SK-N-SH (cell line): ENCODE results near the gene SMIM44. TPM values are rescaled to one million over a fixed set of nuclear protein-coding genes. Genes with fewer than 3 reads are reported as not detected.
A peak's percentile ranks its signal among the peaks of the same experiment; 100 is the strongest.

Source experiments
- CTCF ChIA-PET: fragments of 300-600, 350-600 bp; formaldehyde crosslinking; extraction: SDS; loops from one replicate; lab custom pipeline; 2021; lab: Yijun Ruan, JAX
- POLR2A ChIA-PET: fragments of 350-600 bp; sonication (Branson Sonifier 250); formaldehyde crosslinking; extraction: SDS; loops from one replicate; lab custom pipeline; 2020; ENCODE audit warnings: antibody characterized with exemption, inconsistent platforms; lab: Yijun Ruan, JAX
- DNase-seq: peaks from one replicate; pipeline ENCODE4 v3.0.0; 2012
- H2AFZ ChIP-seq: fragments of 200-600 bp; sonication (generic); 2 replicates; pipeline ENCODE4 v1.8.1; 2016; ENCODE audit warnings: antibody characterized with exemption, mild to moderate bottlenecking, low read depth
- H3F3A ChIP-seq: fragments of 200-600 bp; sonication (generic); replicated peaks from 2 replicates; pipeline ENCODE3; 2016; ENCODE audit warnings: antibody characterized with exemption, mild to moderate bottlenecking; ENCODE audit not compliant: insufficient read depth
- H3K27ac ChIP-seq, 2 experiments: fragments of 200-500 bp in 1 of 2; fragments of 200-600 bp in 1 of 2; sonication (Bioruptor generic) in 1 of 2; sonication (generic), shearing (Covaris generic) in 1 of 2; 2 replicates each; pipeline versions ENCODE4 v1.5.1 to v1.6.1; 2014 to 2016; ENCODE audit warnings: low read depth in 2 of 2, inconsistent platforms in 1 of 2, low read length in 1 of 2, mild to moderate bottlenecking in 1 of 2, mixed read lengths in 1 of 2
- H3K27me3 ChIP-seq: fragments of 200-600 bp; sonication (generic), shearing (Covaris generic); 2 replicates; pipeline ENCODE4 v1.6.1; 2016; ENCODE audit warnings: mixed run types; ENCODE audit not compliant: insufficient read depth
- H3K36me3 ChIP-seq, 2 experiments: fragments of 200-500 bp in 1 of 2; fragments of 200-600 bp in 1 of 2; sonication (Bioruptor generic) in 1 of 2; sonication (generic) in 1 of 2; replicated peaks in 1 of 2; 2 replicates each; pipeline versions ENCODE3 to v1.5.1; 2014 to 2016; ENCODE audit warnings: low read length in 1 of 2, mild to moderate bottlenecking in 1 of 2; ENCODE audit not compliant: insufficient read depth in 2 of 2, control insufficient read depth in 1 of 2
- H3K4me1 ChIP-seq, 2 experiments: fragments of 200-500 bp in 1 of 2; fragments of 200-600 bp in 1 of 2; sonication (Bioruptor generic) in 1 of 2; sonication (generic), shearing (Covaris generic) in 1 of 2; 2 replicates each; pipeline versions ENCODE4 v1.5.1 to v1.6.1; 2014 to 2016; ENCODE audit warnings: low read depth in 1 of 2, low read length in 1 of 2, mixed run types in 1 of 2; ENCODE audit not compliant: insufficient read depth in 2 of 2, control insufficient read depth in 1 of 2
- H3K4me2 ChIP-seq: fragments of 200-600 bp; sonication (generic), shearing (Covaris generic); 2 replicates; pipeline ENCODE4 v1.6.1; 2017; ENCODE audit warnings: mixed run types
- H3K4me3 ChIP-seq, 2 experiments: fragments of 200-500 bp in 1 of 2; fragments of 200-600 bp in 1 of 2; sonication (Bioruptor generic) in 1 of 2; sonication (generic), shearing (Covaris generic) in 1 of 2; 2 replicates each; pipeline versions ENCODE4 v1.5.1 to v1.8.1; 2014 to 2016; ENCODE audit warnings: low read depth in 2 of 2, inconsistent platforms in 1 of 2, low read length in 1 of 2, mild to moderate bottlenecking in 1 of 2, mixed read lengths in 1 of 2, moderate library complexity in 1 of 2
- H3K79me2 ChIP-seq: fragments of 200-600 bp; sonication (generic); 2 replicates; pipeline ENCODE4 v1.8.1; 2017; ENCODE audit warnings: mild to moderate bottlenecking; ENCODE audit not compliant: insufficient read depth
- H3K9ac ChIP-seq: fragments of 200-600 bp; sonication (generic); 2 replicates; pipeline ENCODE4 v1.6.1; 2017; ENCODE audit warnings: mixed run types
- H3K9me2 ChIP-seq: fragments of 200-600 bp; sonication (generic); 2 replicates; pipeline ENCODE4 v1.6.1; 2017; ENCODE audit warnings: mixed run types
- H3K9me3 ChIP-seq: fragments of 200-600 bp; sonication (generic); 2 replicates; pipeline ENCODE4 v1.6.1; 2017; ENCODE audit warnings: mixed run types, mild to moderate bottlenecking, moderate library complexity
- H4K20me1 ChIP-seq: fragments of 200-600 bp; sonication (generic); 2 replicates; pipeline ENCODE4 v1.6.1; 2017; ENCODE audit warnings: mild to moderate bottlenecking, mixed run types; ENCODE audit not compliant: insufficient read depth
- FOSL2 ChIP-seq: IDR thresholded peaks from 2 replicates; pipeline ENCODE4 v1.4.0; 2012; ENCODE audit warnings: low read depth, mild to moderate bottlenecking, moderate library complexity, borderline replicate concordance
- JUND ChIP-seq: IDR thresholded peaks from 2 replicates; pipeline ENCODE4 v1.4.0; 2012
- MAX ChIP-seq: IDR thresholded peaks from 2 replicates; pipeline ENCODE4 v1.4.0; 2012; ENCODE audit warnings: low read depth
- PBX3 ChIP-seq: IDR thresholded peaks from 2 replicates; pipeline ENCODE4; 2012
- RAD21 ChIP-seq: IDR thresholded peaks from 2 replicates; pipeline ENCODE4 v1.6.1; 2012; ENCODE audit warnings: mild to moderate bottlenecking, low read length
- TAF1 ChIP-seq: IDR thresholded peaks from 2 replicates; pipeline ENCODE4 v1.6.1; 2012; ENCODE audit warnings: low read depth, mild to moderate bottlenecking, low read length, moderate library complexity, borderline replicate concordance
- TCF12 ChIP-seq: IDR thresholded peaks from 2 replicates; pipeline ENCODE4 v1.4.0; 2012
- WGBS: methylation state at CpG from one replicate; pipeline ENCODE4 v1.1.6; 2017; ENCODE audit warnings: low lambda C conversion rate; 5-methylcytosine and 5-hydroxymethylcytosine counted together
- polyA plus RNA-seq, 3 experiments: library from polyadenylated mRNA; depleted of rRNA; stranded (reverse); fragments of >200 nt; gene quantifications; 2 replicates each; pipeline ENCODE4 v1.2.3, GENCODE V29; 2012
- TF ChIP-seq, protein P1 (sequence below): fragments of 150-350 bp; IDR thresholded peaks from 2 replicates; pipeline ENCODE4 v1.6.1; 2017; ENCODE audit warnings: antibody characterized with exemption, low read length, low read depth, borderline replicate concordance

The SMIM44 gene
- polyA plus RNA-seq, 1 of the 3 experiments (the other 2 are of a cell fraction) = not detected

- Histone ChIP-seq H3K9me2 (no peaks in the 10 kb centered on the region), H3K4me2 (no peak overlapping the region), H3K27ac (no peak overlapping the region), H4K20me1 (no peaks in the 10 kb centered on the region), H3K4me3 (no peak overlapping the region), H3K4me1 (no peaks in the 10 kb centered on the region), H3K9ac (no peak overlapping the region), H3K79me2 (peaks cover 7% of the 10 kb centered on the region; the same call in 1 of the 2 replicates), H3F3A (no peaks in the 10 kb centered on the region), H3K27me3 (no peaks in the 10 kb centered on the region), H2AFZ (no peak overlapping the region), H3K36me3 (peaks cover 8 to 28% of the 10 kb centered on the region in 2 experiments), H3K9me3 (no peaks in the 10 kb centered on the region)
- CTCF ChIA-PET = interaction anchor here (0.9 to 1.3 kb wide), 2 partner anchors 20 to 63 kb away, joined by 3 read pairs; no protein-coding TSS in a partner anchor
- POLR2A ChIA-PET = no interaction called here
- 95% methylated on average over 16 of the region's 16 CpGs for WGBS
- TF ChIP-seq PBX3 (no peak), TCF12 (no peak)
- TF ChIP-seq, protein P1, sequence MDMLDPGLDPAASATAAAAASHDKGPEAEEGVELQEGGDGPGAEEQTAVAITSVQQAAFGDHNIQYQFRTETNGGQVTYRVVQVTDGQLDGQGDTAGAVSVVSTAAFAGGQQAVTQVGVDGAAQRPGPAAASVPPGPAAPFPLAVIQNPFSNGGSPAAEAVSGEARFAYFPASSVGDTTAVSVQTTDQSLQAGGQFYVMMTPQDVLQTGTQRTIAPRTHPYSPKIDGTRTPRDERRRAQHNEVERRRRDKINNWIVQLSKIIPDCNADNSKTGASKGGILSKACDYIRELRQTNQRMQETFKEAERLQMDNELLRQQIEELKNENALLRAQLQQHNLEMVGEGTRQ = no peak
- DNase-seq = no peak
Observed at GRCh38 chr19:3492919-3493318, 9.7 kb upstream of the SMIM44 start.

GRCh38 chr19:3492131-3492839 is 9.0 kb upstream of the SMIM44 start:
- CTCF ChIA-PET = interaction anchor here (0.9 to 1.0 kb wide), 2 partner anchors 20 to 165 kb away, joined by 3 to 4 read pairs; no protein-coding TSS in a partner anchor
- Histone ChIP-seq H3K27me3 (no peaks in the 10 kb centered on the region), H3F3A (no peaks in the 10 kb centered on the region), H3K9ac (no peak overlapping the region), H3K4me1 (no peaks in the 10 kb centered on the region), H3K27ac (no peak overlapping the region), H3K4me3 (no peak overlapping the region), H2AFZ (no peak overlapping the region), H3K36me3 (peaks cover 8 to 28% of the 10 kb centered on the region in 2 experiments), H3K4me2 (no peak overlapping the region), H4K20me1 (no peaks in the 10 kb centered on the region), H3K9me2 (no peaks in the 10 kb centered on the region), H3K9me3 (no peaks in the 10 kb centered on the region), H3K79me2 (peaks cover under 1% of the 10 kb centered on the region; the same call in 1 of the 2 replicates)
- WGBS = 93% methylated on average over 7 of the region's 45 CpGs
- POLR2A ChIA-PET = interaction anchor here (0.8 kb wide), 1 partner anchor 116 kb away, joined by 3 read pairs; no protein-coding TSS in a partner anchor
- DNase-seq = peak; percentile 26
- TF ChIP-seq TAF1 (no peak), RAD21 (no peak), JUND (no peak), MAX (no peak), FOSL2 (no peak)
